GM18951 (cell line): ENCODE data around the gene UACA.

Experiments
- POLR2A ChIP-seq: IDR thresholded peaks from 4 replicates; pipeline ENCODE4 v1.6.1; 2011; ENCODE audit warnings: mild to moderate bottlenecking; ENCODE audit not compliant: insufficient read length, insufficient read depth; ENCODE audit errors: extremely low read depth
- in situ Hi-C: fragments of 300-500 bp; cut with MboI; formaldehyde crosslinking; loops from one replicate; pipeline ENCODE4 v1.12.0; 2022; ENCODE audit warnings: low sequenced_read_pairs, mixed read lengths, inconsistent platforms; ENCODE audit not compliant: unreplicated experiment

UACA gene

DNA sequence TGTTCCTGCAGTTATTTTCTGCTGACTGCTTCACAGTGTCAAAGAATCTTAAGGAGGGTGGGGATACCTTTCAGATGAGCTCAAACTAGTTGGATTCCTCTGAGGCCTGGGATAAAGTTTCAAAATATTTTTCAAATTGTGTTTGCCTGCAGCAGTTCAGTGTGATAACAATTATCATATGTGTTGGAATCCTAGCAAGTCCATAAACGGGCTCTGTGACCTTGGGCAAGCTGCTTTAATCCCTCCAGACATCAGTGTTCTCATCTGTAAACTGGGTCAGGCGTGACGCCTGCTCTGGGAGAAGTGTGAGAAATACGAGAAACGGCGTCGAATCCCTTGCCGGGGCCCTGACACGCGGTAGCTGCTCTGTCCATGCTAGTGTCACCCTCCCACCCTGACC lies 153.5 kb downstream of the UACA start:
- in situ Hi-C loops: no loop called here
- TF ChIP-seq POLR2A: no peak

DNA sequence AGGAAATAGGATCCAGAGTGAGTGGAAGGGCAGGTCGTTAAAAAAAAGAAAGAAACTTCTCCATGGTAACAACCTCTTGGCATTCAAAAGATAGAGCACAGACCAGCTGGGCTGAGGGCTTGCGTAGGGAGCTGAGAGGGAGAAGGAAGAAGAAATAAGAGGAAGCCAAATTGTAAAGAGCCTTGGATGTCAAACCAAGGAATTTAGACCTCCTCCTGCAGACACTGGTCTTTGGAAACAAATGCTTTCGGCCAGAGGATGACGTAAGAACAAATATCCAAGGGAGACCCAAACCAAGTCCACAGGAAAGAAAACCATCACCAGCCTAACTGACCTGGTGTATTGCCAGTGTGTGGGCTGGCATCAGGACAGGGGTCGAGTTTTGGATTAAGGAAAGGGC lies 155.2 kb downstream of the UACA start:
- TF ChIP-seq POLR2A: no peak
- in situ Hi-C loops: no loop called here

GRCh38 chr15:70605606-70606410 lies 157.6 kb downstream of the UACA start:
- TF ChIP-seq POLR2A: no peak
- in situ Hi-C loops: no loop called here

- no peak for TF ChIP-seq POLR2A
- in situ Hi-C loops: no loop called here
These were observed 158.6 kb downstream of the UACA start for GRCh38 chr15:70604666-70605315.
